ENCODE data around the gene CRYBA1.

GRCh38 chr17:29215717-29216116 lies 30.9 kb upstream of the CRYBA1 start:
- TF ChIP-seq CTCF (IDR thresholded peaks at IDR 0.05; ENCODE audit: insufficient read depth, low read depth, low read length) (no peak), EZH2 (IDR thresholded peaks at IDR 0.05; ENCODE audit: insufficient read depth, low read length) (no peak)

Data from astrocyte (in vitro differentiated cells and primary cell).